Mammary epithelial cell (primary cell): ENCODE measurements around the gene ARL17A.
"Not testable (repeated sequence)": the region's sequence is repeated elsewhere in the genome, so short reads cannot be mapped to it uniquely, and the experiment has no call there.

ENCODE experiments used
- EZH2 ChIP-seq: IDR thresholded peaks from 2 replicates; pipeline ENCODE4 v1.6.1; 2012; ENCODE audit warnings: low read length, inconsistent platforms, borderline replicate concordance
- TF ChIP-seq, protein P1 (sequence below), 2 donors: IDR thresholded peaks in 1 of 2; conservative IDR thresholded peaks in 1 of 2; 2 replicates each; pipeline ENCODE4 v1.5.1; 2011 to 2012; ENCODE audit warnings: inconsistent platforms in 2 of 2, low read length in 2 of 2, mild to moderate bottlenecking in 2 of 2, control low read depth in 1 of 2, low read depth in 1 of 2; ENCODE audit not compliant: insufficient read depth in 1 of 2; ENCODE audit errors: extremely low read depth in 1 of 2

DNA sequence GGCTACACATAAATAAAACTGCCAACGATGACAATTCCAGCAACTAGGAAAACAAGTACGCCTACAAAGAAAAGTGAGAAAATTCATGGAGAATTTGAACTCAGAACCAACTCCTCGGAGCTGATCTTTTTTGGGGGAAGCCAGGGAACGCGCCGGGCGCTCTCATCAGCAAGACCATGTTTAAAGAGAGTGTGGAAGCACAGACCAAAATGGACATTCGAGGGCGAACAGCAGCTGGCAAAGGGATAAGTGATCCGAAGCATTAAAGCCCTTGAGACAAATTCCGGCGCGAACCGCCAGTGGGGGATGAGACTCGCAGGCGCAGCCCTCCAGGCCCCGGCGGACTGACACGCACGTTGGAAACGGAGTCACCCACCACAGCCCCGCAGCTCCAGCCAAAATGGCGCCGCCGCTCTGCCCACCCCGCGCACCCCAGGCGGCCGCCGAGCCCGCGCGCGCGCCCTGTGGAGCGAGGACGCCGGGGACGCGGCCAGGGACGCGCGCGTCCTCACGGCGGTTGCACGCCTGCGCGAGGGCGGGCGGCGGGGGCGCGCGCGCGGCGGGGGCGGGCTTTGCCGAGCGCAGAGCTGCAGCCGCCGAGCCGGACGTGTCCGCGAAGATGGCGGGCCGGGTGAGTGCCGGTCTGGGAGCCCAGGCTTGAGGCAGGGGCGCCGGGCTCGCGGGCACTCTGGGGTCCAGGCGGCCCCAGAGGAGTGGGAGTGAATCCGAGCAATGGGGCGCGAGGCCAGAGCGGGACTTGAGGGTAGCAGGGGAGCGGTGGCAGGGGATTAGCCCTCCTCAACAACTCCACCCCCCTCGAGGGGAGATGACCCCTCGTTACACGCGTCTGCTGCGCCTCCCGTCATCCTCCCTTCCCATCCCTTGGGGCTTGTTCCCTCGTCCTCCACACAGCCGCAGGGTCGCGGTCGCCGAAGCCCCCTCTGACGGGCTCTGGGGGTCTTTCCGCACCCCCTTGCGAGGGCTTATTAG lies 11.0 kb upstream of the ARL17A start, which contains the start of gene NSF:
- TF ChIP-seq, protein P1, sequence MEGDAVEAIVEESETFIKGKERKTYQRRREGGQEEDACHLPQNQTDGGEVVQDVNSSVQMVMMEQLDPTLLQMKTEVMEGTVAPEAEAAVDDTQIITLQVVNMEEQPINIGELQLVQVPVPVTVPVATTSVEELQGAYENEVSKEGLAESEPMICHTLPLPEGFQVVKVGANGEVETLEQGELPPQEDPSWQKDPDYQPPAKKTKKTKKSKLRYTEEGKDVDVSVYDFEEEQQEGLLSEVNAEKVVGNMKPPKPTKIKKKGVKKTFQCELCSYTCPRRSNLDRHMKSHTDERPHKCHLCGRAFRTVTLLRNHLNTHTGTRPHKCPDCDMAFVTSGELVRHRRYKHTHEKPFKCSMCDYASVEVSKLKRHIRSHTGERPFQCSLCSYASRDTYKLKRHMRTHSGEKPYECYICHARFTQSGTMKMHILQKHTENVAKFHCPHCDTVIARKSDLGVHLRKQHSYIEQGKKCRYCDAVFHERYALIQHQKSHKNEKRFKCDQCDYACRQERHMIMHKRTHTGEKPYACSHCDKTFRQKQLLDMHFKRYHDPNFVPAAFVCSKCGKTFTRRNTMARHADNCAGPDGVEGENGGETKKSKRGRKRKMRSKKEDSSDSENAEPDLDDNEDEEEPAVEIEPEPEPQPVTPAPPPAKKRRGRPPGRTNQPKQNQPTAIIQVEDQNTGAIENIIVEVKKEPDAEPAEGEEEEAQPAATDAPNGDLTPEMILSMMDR (conservative IDR thresholded peaks at IDR 0.05 in 1 of 2, IDR thresholded peaks at IDR 0.05 in 1 of 2; ENCODE audit: extremely low read depth in 1 of 2, insufficient read depth in 1 of 2, low read depth in 1 of 2, low read length in 2 of 2): not testable (repeated sequence)
- not testable (repeated sequence) for TF ChIP-seq EZH2
